Measurements from ENCODE around the gene RPIA.

- TF ChIP-seq CTCF (IDR thresholded peaks at IDR 0.05) (no peak), EP300 (IDR thresholded peaks at IDR 0.05) (no peak)
Measured at GRCh38 chr2:88737385-88737784, 45.9 kb downstream of the RPIA start.
